Kidney (tissue), 14 donors: ENCODE results near the gene CAMK2B. TPM values are rescaled to one million over a fixed set of nuclear protein-coding genes. Genes with fewer than 3 reads are reported as not detected.

Experiments used
- DNase-seq, 5 donors: peaks; one replicate each; pipeline ENCODE4 v3.0.0-alpha.2; 2013 to 2020
- FAIRE-seq: peaks from 2 replicates; lab custom pipeline; 2012; peaks lifted over from hg19 to GRCh38; lab: Jason Lieb, UNC
- H3K27ac ChIP-seq, 2 donors: one replicate each; pipeline ENCODE4 v1.7.0; 2013; ENCODE audit warnings: low read depth in 2 of 2, low read length in 2 of 2, inconsistent platforms in 1 of 2
- H3K27me3 ChIP-seq: one replicate; pipeline ENCODE4 v1.7.1; 2013; ENCODE audit warnings: low read length, inconsistent platforms; ENCODE audit not compliant: control insufficient read depth, insufficient read depth
- H3K36me3 ChIP-seq, 3 donors: one replicate each; pipeline versions ENCODE4 v1.7.0 to v1.7.1; 2013; ENCODE audit warnings: low read length in 3 of 3, control low read depth in 1 of 3, inconsistent platforms in 1 of 3; ENCODE audit not compliant: insufficient read depth in 3 of 3, control insufficient read depth in 2 of 3
- H3K4me1 ChIP-seq, 3 donors: one replicate each; pipeline versions ENCODE4 v1.7.0 to v1.7.1; 2013; ENCODE audit warnings: low read length in 3 of 3, inconsistent platforms in 1 of 3, low read depth in 1 of 3; ENCODE audit not compliant: control insufficient read depth in 2 of 3, insufficient read depth in 2 of 3
- H3K4me3 ChIP-seq, 3 donors: one replicate each; pipeline versions ENCODE4 v1.7.0 to v1.8.1; 2013; ENCODE audit warnings: low read length in 3 of 3, control low read depth in 1 of 3, inconsistent platforms in 1 of 3
- H3K9ac ChIP-seq, 3 donors: one replicate each; pipeline versions ENCODE4 v1.7.0 to v1.7.1; 2013; ENCODE audit warnings: low read length in 3 of 3, control low read depth in 1 of 3, inconsistent platforms in 1 of 3
- H3K9me3 ChIP-seq, 3 donors: one replicate each; pipeline versions ENCODE4 v1.7.0 to v1.7.1; 2013; ENCODE audit warnings: low read length in 3 of 3, control low read depth in 1 of 3, inconsistent platforms in 1 of 3; ENCODE audit not compliant: control insufficient read depth in 2 of 3, insufficient read depth in 1 of 3
- intact Hi-C: fragments of 100-400 bp; cut with DNase I; formaldehyde crosslinking; loops from one replicate; pipeline ENCODE4 v1.11.1; 2022
- polyA plus RNA-seq: library from polyadenylated mRNA; stranded (reverse); fragments of 350-450 nt; fragmentation: Illumina TruSeq; extraction: RNeasy Lipid Tissue Mini Kit (QIAGEN cat#74804); gene quantifications from one replicate; pipeline ENCODE4 v1.2.3, GENCODE V29; 2014; ENCODE audit warnings: low read depth, low replicate concordance; ENCODE audit not compliant: insufficient read depth
- total RNA-seq: library from RNA; stranded (reverse); fragmentation: NEBNext Ultra II Directional; extraction: Animal tissue kit (Norgen Biotek cat#: 25700); gene quantifications from one replicate; pipeline ENCODE4 v1.2.1, GENCODE V29; 2021
- TF ChIP-seq, protein P1 (sequence below): IDR thresholded peaks from 3 replicates; pipeline ENCODE4 v1.5.1; 2012; ENCODE audit warnings: mild to moderate bottlenecking, moderate library complexity, borderline replicate concordance; ENCODE audit not compliant: insufficient read depth; ENCODE audit errors: extremely low read depth
- donor health status: control.
- donor health status: control.
- donor health status: control.
- donor health status: control.
- donor health status: control.
- donor health status: DM: yes; HTN: yes; CAD: no.
- donor health status: Normal renal cell carcinoma (clear cell type).

The CAMK2B gene
- total and polyA plus RNA-seq, 2 donors from 2014 or later, result 1.1 to 3.2 TPM

DNA sequence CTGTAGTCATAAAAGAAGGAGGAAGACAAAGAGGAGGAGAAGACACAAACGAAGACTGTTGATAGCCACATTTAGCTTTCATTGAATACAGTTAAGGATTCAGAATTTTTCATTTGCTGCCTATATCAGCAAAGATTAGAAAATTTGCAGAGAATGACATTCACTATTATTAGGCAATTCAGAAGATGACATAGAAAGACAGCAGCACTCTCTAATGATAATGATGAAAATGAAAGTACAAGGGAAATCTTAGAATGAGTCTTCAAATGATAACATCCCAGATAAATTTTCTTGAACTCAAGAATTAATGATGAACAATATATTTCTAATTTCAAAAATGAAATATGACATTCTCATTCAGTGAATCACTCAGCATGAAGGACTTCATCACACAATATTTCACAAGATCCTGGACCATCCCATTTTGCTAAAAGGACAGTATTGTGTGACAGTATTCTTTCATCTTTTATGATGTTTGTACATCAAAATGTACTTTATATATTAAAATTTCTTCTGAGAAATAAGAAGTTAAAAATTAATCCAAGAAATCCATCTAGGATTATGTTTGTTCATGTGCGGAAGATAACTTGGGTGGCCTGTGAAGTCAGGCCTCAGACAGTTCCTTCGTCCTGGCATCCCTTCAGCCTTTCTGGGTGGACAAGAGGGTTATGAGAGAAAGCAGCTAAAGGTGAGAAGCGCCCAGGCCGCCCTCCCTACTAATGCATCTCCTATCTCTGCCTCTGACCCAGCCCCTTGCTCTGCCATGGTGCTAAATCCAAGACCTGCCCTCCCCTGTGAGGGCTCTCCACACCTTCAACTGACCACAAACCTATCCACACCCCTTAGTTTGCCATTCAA is 47.4 kb upstream of the CAMK2B start:
- FAIRE-seq (no peak), DNase-seq (peak in 1 of 5 donors; percentile 21)
- Histone ChIP-seq H3K4me1 (no peaks in the 10 kb centered on the region), H3K4me3 (no peak overlapping the region), H3K27me3 (no peaks in the 10 kb centered on the region), H3K36me3 (no peaks in the 10 kb centered on the region), H3K9me3 (no peaks in the 10 kb centered on the region), H3K9ac (no peak overlapping the region), H3K27ac (no peak overlapping the region)
- intact Hi-C loops, result no loop called here
- TF ChIP-seq, protein P1, sequence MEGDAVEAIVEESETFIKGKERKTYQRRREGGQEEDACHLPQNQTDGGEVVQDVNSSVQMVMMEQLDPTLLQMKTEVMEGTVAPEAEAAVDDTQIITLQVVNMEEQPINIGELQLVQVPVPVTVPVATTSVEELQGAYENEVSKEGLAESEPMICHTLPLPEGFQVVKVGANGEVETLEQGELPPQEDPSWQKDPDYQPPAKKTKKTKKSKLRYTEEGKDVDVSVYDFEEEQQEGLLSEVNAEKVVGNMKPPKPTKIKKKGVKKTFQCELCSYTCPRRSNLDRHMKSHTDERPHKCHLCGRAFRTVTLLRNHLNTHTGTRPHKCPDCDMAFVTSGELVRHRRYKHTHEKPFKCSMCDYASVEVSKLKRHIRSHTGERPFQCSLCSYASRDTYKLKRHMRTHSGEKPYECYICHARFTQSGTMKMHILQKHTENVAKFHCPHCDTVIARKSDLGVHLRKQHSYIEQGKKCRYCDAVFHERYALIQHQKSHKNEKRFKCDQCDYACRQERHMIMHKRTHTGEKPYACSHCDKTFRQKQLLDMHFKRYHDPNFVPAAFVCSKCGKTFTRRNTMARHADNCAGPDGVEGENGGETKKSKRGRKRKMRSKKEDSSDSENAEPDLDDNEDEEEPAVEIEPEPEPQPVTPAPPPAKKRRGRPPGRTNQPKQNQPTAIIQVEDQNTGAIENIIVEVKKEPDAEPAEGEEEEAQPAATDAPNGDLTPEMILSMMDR, result no peak

DNA sequence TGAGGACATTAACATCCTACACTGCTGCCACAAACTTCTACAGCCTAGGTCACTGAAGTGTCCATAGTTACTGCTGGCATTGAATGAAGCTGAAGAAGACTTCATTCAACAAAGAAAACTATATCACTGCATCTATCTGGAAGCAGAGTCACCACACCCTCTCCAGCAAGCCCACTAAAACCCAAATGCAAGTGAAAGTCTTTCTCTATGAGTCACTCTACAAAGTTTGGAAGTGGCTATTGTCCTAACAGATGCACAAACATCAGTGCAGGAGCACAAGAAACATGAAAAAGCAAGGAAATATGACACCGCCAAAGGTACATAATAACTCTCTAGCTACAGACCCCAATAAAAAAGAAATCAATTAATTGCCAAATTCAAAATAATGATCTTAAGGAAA is 43.5 kb upstream of the CAMK2B start:
- Histone ChIP-seq H3K36me3 (no peaks in the 10 kb centered on the region), H3K4me1 (no peaks in the 10 kb centered on the region), H3K27me3 (no peaks in the 10 kb centered on the region), H3K9me3 (no peaks in the 10 kb centered on the region), H3K9ac (no peak overlapping the region), H3K4me3 (no peak overlapping the region), H3K27ac (no peak overlapping the region)
- TF ChIP-seq, protein P1, result no peak
- no peak for DNase-seq
- no peak for FAIRE-seq
- intact Hi-C loops, result no loop called here

DNA sequence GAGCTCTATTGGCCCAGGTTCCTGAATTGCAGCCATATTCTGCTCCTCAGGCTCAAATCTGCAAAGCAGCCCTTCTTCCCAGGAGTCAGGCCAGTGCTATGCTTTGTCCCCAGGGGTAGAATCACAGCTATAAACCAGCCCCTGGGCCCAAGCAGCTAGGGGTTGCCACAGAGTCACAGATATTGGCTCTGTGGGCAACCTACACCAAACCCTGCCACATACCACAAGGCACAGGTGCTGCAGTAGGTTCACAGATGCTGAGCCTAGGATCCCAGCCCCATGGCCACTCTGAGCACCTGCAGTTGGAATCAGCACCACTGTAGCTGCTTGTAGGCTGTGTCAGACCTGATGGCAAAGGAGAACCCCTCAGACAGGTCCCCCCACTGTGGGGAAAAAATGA is 43.1 kb upstream of the CAMK2B start:
- Histone ChIP-seq H3K36me3 (no peaks in the 10 kb centered on the region), H3K9me3 (no peaks in the 10 kb centered on the region), H3K4me3 (no peak overlapping the region), H3K27ac (no peak overlapping the region), H3K27me3 (no peaks in the 10 kb centered on the region), H3K9ac (no peak overlapping the region), H3K4me1 (no peaks in the 10 kb centered on the region)
- TF ChIP-seq, protein P1, result no peak
- FAIRE-seq, result no peak
- intact Hi-C loops, result no loop called here
- DNase-seq, result peak in 1 of 5 donors; percentile 41
